Liver (tissue), 9 donors: ENCODE data around the gene PCDH15. TPM values are rescaled to one million over a fixed set of nuclear protein-coding genes. Genes with fewer than 3 reads are reported as not detected.

Source experiments
- DNase-seq: peaks from one replicate; pipeline ENCODE4 v3.0.0-alpha.2; 2017; ENCODE audit warnings: low spot score
- H3K27ac ChIP-seq, 2 donors: one replicate each; pipeline ENCODE4 v1.7.0; 2013; ENCODE audit warnings: inconsistent platforms in 2 of 2, low read length in 2 of 2, control low read depth in 1 of 2, low read depth in 1 of 2, mild to moderate bottlenecking in 1 of 2
- H3K27me3 ChIP-seq, 4 donors: one replicate each; pipeline versions ENCODE4 v1.6.1 to v1.7.0; 2013; ENCODE audit warnings: low read length in 3 of 4, inconsistent platforms in 1 of 4, mild to moderate bottlenecking in 1 of 4, moderate library complexity in 1 of 4; ENCODE audit not compliant: control insufficient read depth in 4 of 4, insufficient read depth in 4 of 4
- H3K36me3 ChIP-seq, 4 donors: one replicate each; pipeline versions ENCODE4 v1.6.1 to v1.7.0; 2013; ENCODE audit warnings: low read length in 3 of 4, mild to moderate bottlenecking in 3 of 4, low read depth in 1 of 4, moderate library complexity in 1 of 4; ENCODE audit not compliant: control insufficient read depth in 4 of 4, insufficient read depth in 3 of 4
- H3K4me1 ChIP-seq, 4 donors: one replicate each; pipeline versions ENCODE4 v1.6.1 to v1.7.0; 2013; ENCODE audit warnings: low read length in 3 of 4, mild to moderate bottlenecking in 3 of 4, moderate library complexity in 1 of 4; ENCODE audit not compliant: control insufficient read depth in 4 of 4, insufficient read depth in 4 of 4
- H3K4me3 ChIP-seq, 3 donors: one replicate each; pipeline versions ENCODE4 v1.6.1 to v1.7.0; 2013; ENCODE audit warnings: low read length in 3 of 3, control low read depth in 1 of 3, low read depth in 1 of 3, mild to moderate bottlenecking in 1 of 3
- H3K9ac ChIP-seq, 2 donors: one replicate each; pipeline ENCODE4 v1.7.0; 2013; ENCODE audit warnings: low read length in 2 of 2, mild to moderate bottlenecking in 2 of 2, moderate library complexity in 2 of 2, control low read depth in 1 of 2, low read depth in 1 of 2
- H3K9me3 ChIP-seq, 4 donors: one replicate each; pipeline versions ENCODE4 v1.6.1 to v1.7.0; 2013; ENCODE audit warnings: low read length in 3 of 4; ENCODE audit not compliant: control insufficient read depth in 4 of 4
- EGR1 ChIP-seq, 2 donors: IDR thresholded peaks; 2 replicates each; pipeline ENCODE4 v1.6.1; 2016 to 2018; ENCODE audit warnings: antibody characterized with exemption in 2 of 2, low read depth in 2 of 2
- FOXA1 ChIP-seq: IDR thresholded peaks from 2 replicates; pipeline ENCODE4 v1.6.1; 2016; ENCODE audit warnings: antibody characterized with exemption
- GABPA ChIP-seq, 2 donors: IDR thresholded peaks in 1 of 2; conservative IDR thresholded peaks in 1 of 2; 2 replicates each; pipeline ENCODE4 v1.6.1; 2016; ENCODE audit warnings: antibody characterized with exemption in 2 of 2, mild to moderate bottlenecking in 1 of 2, moderate library complexity in 1 of 2
- HNF4A ChIP-seq, 2 donors: conservative IDR thresholded peaks; 2 replicates each; pipeline ENCODE4 v1.6.1; 2016; ENCODE audit warnings: antibody characterized with exemption in 2 of 2, mild to moderate bottlenecking in 2 of 2
- HNF4G ChIP-seq: IDR thresholded peaks from 2 replicates; pipeline ENCODE4 v1.6.1; 2016; ENCODE audit warnings: antibody characterized with exemption
- JUND ChIP-seq, 2 donors: IDR thresholded peaks; 2 replicates each; pipeline ENCODE4 v1.6.1; 2016; ENCODE audit warnings: antibody characterized with exemption in 2 of 2
- RXRA ChIP-seq, 2 donors: IDR thresholded peaks; 2 replicates each; pipeline ENCODE4 v1.6.1; 2017 to 2018; ENCODE audit warnings: antibody characterized with exemption in 2 of 2, mild to moderate bottlenecking in 1 of 2
- SP1 ChIP-seq: IDR thresholded peaks from 2 replicates; pipeline ENCODE4 v1.6.1; 2018; ENCODE audit warnings: antibody characterized with exemption, mild to moderate bottlenecking
- TAF1 ChIP-seq: conservative IDR thresholded peaks from 2 replicates; pipeline ENCODE4 v1.6.1; 2016; ENCODE audit warnings: antibody characterized with exemption, mild to moderate bottlenecking
- YY1 ChIP-seq: IDR thresholded peaks from 2 replicates; pipeline ENCODE4 v1.6.1; 2016; ENCODE audit warnings: antibody characterized with exemption, mild to moderate bottlenecking
- WGBS: extraction: QIAGEN DNeasy Blood & Tissue Kit; methylation state at CpG from one replicate; pipeline ENCODE4 v1.1.7; 2013; 5-methylcytosine and 5-hydroxymethylcytosine counted together
- polyA plus RNA-seq, 2 donors: library from polyadenylated mRNA; stranded (reverse) in 1 of 2; unstranded in 1 of 2; fragments of 200-250 nt in 1 of 2; fragments of >200 nt in 1 of 2; fragmentation: Nextera tagmentation in 1 of 2; extraction: Ambion mirVana in 1 of 2; gene quantifications; one replicate each; pipeline versions ENCODE4 v1.2.1 to v1.2.3, GENCODE V29; 2013 to 2015
- total RNA-seq, 2 donors: library from RNA; depleted of rRNA; stranded (reverse); fragments of >200 nt; gene quantifications; one replicate each; pipeline ENCODE4 v1.2.3, GENCODE V29; 2014
- TF ChIP-seq, protein P1 (sequence below): IDR thresholded peaks from 2 replicates; pipeline ENCODE4 v1.6.1; 2016; ENCODE audit warnings: antibody characterized with exemption
- TF ChIP-seq, protein P2 (sequence below): IDR thresholded peaks from 2 replicates; pipeline ENCODE4 v1.6.1; 2016; ENCODE audit warnings: antibody characterized with exemption
- TF ChIP-seq, protein P3 (sequence below): fragments of 150-350 bp; IDR thresholded peaks from 2 replicates; pipeline ENCODE4 v1.5.1; 2017; ENCODE audit warnings: improper control_type of control experiment, low read depth, low read length; ENCODE audit not compliant: missing input control
- TF ChIP-seq, protein P4 (sequence below): IDR thresholded peaks from 2 replicates; pipeline ENCODE4 v1.6.1; 2016; ENCODE audit warnings: antibody characterized with exemption, mild to moderate bottlenecking
- donor health status: healthy.
- donor health status: healthy.
- donor health status: healthy.
- donor health status: healthy.
- donor health status: healthy.

PCDH15 gene
- total and polyA plus RNA-seq, 4 donors = 0.05 TPM; not detected in 3

DNA sequence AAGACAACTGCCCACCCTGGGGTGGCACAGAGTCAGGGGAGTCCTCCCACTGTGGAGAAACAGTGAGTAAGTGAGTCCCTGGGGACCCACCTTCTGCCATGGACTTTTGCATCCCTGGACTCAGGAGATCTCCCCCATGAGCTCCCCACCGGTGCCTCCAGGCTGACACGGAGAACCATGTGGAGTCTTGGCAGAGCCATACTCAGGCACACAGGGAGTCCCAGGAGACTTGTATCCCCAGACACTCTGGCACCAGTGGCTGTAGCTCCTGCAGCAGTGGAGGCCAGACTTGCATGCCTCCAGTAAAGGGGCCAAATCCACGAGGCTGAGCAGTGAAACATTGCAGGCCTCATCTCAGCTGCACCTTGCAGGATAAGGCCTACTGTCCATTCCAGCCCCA lies 791.4 kb downstream of the PCDH15 start:
- Histone ChIP-seq H3K36me3 (no peaks in the 10 kb centered on the region), H3K9me3 (no peaks in the 10 kb centered on the region), H3K4me1 (no peaks in the 10 kb centered on the region), H3K27ac (no peak overlapping the region), H3K4me3 (no peak overlapping the region), H3K9ac (no peak overlapping the region), H3K27me3 (no peaks in the 10 kb centered on the region)
- 82% methylated on average over 3 of the region's 3 CpGs for WGBS
- no peak for DNase-seq
- TF ChIP-seq RXRA (IDR thresholded peaks at IDR 0.05) (no peak), JUND (IDR thresholded peaks at IDR 0.05) (no peak), EGR1 (IDR thresholded peaks at IDR 0.05; ENCODE audit: low read depth in 2 of 2) (no peak), GABPA (IDR thresholded peaks at IDR 0.05 in 1 of 2, conservative IDR thresholded peaks at IDR 0.05 in 1 of 2) (no peak), HNF4A (conservative IDR thresholded peaks at IDR 0.05) (no peak), FOXA1 (no peak), TAF1 (no peak), HNF4G (no peak), SP1 (no peak), YY1 (no peak)
- TF ChIP-seq, protein P1, sequence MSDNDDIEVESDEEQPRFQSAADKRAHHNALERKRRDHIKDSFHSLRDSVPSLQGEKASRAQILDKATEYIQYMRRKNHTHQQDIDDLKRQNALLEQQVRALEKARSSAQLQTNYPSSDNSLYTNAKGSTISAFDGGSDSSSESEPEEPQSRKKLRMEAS = no peak
- TF ChIP-seq, protein P2, sequence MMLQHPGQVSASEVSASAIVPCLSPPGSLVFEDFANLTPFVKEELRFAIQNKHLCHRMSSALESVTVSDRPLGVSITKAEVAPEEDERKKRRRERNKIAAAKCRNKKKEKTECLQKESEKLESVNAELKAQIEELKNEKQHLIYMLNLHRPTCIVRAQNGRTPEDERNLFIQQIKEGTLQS = no peak
- TF ChIP-seq, protein P3, sequence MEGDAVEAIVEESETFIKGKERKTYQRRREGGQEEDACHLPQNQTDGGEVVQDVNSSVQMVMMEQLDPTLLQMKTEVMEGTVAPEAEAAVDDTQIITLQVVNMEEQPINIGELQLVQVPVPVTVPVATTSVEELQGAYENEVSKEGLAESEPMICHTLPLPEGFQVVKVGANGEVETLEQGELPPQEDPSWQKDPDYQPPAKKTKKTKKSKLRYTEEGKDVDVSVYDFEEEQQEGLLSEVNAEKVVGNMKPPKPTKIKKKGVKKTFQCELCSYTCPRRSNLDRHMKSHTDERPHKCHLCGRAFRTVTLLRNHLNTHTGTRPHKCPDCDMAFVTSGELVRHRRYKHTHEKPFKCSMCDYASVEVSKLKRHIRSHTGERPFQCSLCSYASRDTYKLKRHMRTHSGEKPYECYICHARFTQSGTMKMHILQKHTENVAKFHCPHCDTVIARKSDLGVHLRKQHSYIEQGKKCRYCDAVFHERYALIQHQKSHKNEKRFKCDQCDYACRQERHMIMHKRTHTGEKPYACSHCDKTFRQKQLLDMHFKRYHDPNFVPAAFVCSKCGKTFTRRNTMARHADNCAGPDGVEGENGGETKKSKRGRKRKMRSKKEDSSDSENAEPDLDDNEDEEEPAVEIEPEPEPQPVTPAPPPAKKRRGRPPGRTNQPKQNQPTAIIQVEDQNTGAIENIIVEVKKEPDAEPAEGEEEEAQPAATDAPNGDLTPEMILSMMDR = no peak
- TF ChIP-seq, protein P4, sequence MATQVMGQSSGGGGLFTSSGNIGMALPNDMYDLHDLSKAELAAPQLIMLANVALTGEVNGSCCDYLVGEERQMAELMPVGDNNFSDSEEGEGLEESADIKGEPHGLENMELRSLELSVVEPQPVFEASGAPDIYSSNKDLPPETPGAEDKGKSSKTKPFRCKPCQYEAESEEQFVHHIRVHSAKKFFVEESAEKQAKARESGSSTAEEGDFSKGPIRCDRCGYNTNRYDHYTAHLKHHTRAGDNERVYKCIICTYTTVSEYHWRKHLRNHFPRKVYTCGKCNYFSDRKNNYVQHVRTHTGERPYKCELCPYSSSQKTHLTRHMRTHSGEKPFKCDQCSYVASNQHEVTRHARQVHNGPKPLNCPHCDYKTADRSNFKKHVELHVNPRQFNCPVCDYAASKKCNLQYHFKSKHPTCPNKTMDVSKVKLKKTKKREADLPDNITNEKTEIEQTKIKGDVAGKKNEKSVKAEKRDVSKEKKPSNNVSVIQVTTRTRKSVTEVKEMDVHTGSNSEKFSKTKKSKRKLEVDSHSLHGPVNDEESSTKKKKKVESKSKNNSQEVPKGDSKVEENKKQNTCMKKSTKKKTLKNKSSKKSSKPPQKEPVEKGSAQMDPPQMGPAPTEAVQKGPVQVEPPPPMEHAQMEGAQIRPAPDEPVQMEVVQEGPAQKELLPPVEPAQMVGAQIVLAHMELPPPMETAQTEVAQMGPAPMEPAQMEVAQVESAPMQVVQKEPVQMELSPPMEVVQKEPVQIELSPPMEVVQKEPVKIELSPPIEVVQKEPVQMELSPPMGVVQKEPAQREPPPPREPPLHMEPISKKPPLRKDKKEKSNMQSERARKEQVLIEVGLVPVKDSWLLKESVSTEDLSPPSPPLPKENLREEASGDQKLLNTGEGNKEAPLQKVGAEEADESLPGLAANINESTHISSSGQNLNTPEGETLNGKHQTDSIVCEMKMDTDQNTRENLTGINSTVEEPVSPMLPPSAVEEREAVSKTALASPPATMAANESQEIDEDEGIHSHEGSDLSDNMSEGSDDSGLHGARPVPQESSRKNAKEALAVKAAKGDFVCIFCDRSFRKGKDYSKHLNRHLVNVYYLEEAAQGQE = no peak

DNA sequence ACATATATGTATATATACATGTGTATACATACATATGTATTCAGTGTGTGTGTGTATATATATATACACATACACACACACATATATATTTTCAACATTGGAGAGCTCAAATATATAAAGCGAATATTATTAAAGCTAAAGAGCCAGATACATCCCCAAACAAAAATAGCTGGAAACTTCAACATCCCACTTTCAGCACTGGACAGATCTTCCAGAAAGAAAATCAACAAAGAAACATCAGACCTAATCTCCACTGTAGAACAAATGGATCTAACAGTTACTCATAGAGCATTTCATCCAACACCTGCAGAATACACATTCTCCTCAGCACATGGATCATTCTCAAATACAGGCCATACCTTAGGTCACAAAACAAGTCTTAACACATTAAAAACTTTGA lies 799.0 kb downstream of the PCDH15 start:
- WGBS = 87% methylated on average over 1 of the region's 1 CpG
- no peak overlapping the region for H3K4me3 ChIP-seq
- DNase-seq = no peak
- H3K27me3 ChIP-seq = no peaks in the 10 kb centered on the region
- no peak overlapping the region for H3K9ac ChIP-seq
- H3K27ac ChIP-seq = no peak overlapping the region
- no peaks in the 10 kb centered on the region for H3K4me1 ChIP-seq
- no peaks in the 10 kb centered on the region for H3K9me3 ChIP-seq
- TF ChIP-seq, protein P4 = peak; percentile 78
- TF ChIP-seq FOXA1 = no peak
- no peak for TF ChIP-seq HNF4A (conservative IDR thresholded peaks at IDR 0.05)
- H3K36me3 ChIP-seq = no peaks in the 10 kb centered on the region
